Panc1 (cell line): ENCODE measurements around the gene AEBP1.

Experiments
- POLR2AphosphoS5 ChIP-seq: IDR thresholded peaks from 2 replicates; pipeline ENCODE4 v1.6.1; 2012; ENCODE audit warnings: mild to moderate bottlenecking, low read depth, low read length, moderate library complexity
- TCF7L2 ChIP-seq: IDR thresholded peaks from 2 replicates; pipeline ENCODE4 v1.6.1; 2011; ENCODE audit warnings: mild to moderate bottlenecking, low read depth, low read length, inconsistent platforms

- TF ChIP-seq TCF7L2, result no peak
- TF ChIP-seq POLR2AphosphoS5, result no peak
These were observed 43.2 kb downstream of the AEBP1 start for GRCh38 chr7:44147026-44147991.
